Measurements from ENCODE around the gene LMO2.

DNA sequence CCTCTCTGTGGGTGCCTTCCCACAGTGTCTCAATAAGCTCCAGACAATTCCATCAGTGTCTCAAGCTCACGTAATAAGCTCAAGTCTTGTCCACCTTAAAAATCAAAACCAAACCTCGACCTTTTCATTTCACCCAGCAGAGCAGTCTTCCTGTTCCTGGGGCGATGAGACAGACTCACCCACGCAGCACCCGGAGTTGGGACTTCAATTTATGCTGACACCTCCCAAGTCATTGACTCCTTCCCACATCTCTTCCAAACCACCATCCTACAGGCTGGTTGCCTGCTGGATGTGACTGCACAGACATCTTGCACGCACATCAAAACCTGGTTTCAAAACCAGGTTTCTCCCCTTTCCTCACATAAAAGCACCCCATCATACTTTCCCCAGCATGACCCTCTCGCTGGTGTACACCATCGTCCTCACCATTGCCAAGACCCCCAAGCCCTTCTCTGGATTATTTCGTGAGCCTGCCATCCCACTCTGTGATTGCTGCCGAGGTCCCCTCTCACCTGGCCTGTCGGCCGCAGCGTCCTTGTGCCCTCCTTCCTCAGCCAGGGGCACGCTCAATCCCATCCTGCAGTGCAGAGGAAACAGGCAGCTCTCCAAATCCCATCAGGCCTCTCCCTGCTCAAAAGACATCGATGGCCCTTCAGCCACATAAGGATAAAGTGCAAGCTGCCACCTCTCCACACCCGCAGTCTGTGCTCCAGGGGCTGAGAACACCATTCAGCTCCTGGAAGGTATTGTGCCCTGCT, 72.4 kb downstream of the LMO2 start:
- TF ChIP-seq, protein P1, sequence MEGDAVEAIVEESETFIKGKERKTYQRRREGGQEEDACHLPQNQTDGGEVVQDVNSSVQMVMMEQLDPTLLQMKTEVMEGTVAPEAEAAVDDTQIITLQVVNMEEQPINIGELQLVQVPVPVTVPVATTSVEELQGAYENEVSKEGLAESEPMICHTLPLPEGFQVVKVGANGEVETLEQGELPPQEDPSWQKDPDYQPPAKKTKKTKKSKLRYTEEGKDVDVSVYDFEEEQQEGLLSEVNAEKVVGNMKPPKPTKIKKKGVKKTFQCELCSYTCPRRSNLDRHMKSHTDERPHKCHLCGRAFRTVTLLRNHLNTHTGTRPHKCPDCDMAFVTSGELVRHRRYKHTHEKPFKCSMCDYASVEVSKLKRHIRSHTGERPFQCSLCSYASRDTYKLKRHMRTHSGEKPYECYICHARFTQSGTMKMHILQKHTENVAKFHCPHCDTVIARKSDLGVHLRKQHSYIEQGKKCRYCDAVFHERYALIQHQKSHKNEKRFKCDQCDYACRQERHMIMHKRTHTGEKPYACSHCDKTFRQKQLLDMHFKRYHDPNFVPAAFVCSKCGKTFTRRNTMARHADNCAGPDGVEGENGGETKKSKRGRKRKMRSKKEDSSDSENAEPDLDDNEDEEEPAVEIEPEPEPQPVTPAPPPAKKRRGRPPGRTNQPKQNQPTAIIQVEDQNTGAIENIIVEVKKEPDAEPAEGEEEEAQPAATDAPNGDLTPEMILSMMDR (IDR thresholded peaks at IDR 0.05), result no peak
- TF ChIP-seq POLR2A (IDR thresholded peaks at IDR 0.05), result no peak
